ENCODE data around the gene ZNHIT6. TPM values are rescaled to one million over a fixed set of nuclear protein-coding genes. Genes with fewer than 3 reads are reported as not detected.

ZNHIT6 gene
- polyA plus RNA-seq, 3 donors: 1.7 to 3.2 (median 2.0) TPM

DNA sequence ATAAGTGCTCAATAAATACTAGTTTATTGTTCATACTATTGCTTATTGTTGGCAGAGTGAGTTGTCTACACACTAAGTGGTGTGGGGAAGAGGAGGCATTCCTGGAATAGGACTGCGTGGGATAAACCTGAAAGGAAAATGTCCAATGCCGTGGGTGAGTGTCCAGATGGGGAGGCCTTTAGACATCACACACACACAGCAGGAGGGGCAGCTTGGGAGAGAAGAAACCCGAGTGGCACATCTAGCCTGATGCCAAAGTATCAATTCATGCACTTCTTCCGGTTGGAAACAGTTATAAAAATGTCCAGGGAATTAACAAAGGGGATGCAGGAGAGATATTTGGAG lies 100.3 kb downstream of the ZNHIT6 start:
- H3K27ac ChIP-seq (ENCODE audit: low read depth in 1 of 2, low read length in 2 of 2): no peak overlapping the region
- Mint-ChIP-seq H3K4me3 (no peak overlapping the region), H3K9me3 (peaks cover 0 to 3% (median 0%) of the 10 kb centered on the region in 7 donors), H3K36me3 (no peaks in the 10 kb centered on the region), H3K4me1 (no peaks in the 10 kb centered on the region), H3K27ac (no peak overlapping the region), H3K27me3 (ENCODE audit: low read depth in 3 of 3) (peaks cover 1 to 4% (median 2%) of the 10 kb centered on the region in 3 donors)
- intact Hi-C loops (cut with micrococcal nuclease): no loop called here
- H3K79me2 ChIP-seq (ENCODE audit: insufficient read depth, low read length): no peaks in the 10 kb centered on the region
- H3K4me2 ChIP-seq (replicated peaks; ENCODE audit: extremely low read depth, low read length, poor library complexity, severe bottlenecking): no peak overlapping the region
- no peaks in the 10 kb centered on the region for H4K20me1 ChIP-seq (ENCODE audit: insufficient read depth, low read length)
- H3K9ac ChIP-seq (ENCODE audit: insufficient read depth, low read length, poor library complexity, severe bottlenecking): no peak overlapping the region
- TF ChIP-seq CTCF (IDR thresholded peaks at IDR 0.05): no peak
- H3K4me1 ChIP-seq (ENCODE audit: control insufficient read depth in 1 of 2, insufficient read depth in 2 of 2, low read length in 2 of 2): no peaks in the 10 kb centered on the region
- WGBS (ENCODE audit: insufficient coverage): no CpG with 5 or more reads among the region's 4 CpGs
- H3K36me3 ChIP-seq (replicated peaks in 1 of 2; ENCODE audit: control insufficient read depth in 1 of 2, insufficient read depth in 2 of 2, low read length in 2 of 2): no peaks in the 10 kb centered on the region
- no peaks in the 10 kb centered on the region for H3K27me3 ChIP-seq (ENCODE audit: control insufficient read depth in 2 of 2, insufficient read depth in 2 of 2, low read length in 2 of 2)
- no peak overlapping the region for H3K4me3 ChIP-seq (replicated peaks in 1 of 3; ENCODE audit: low read depth in 2 of 3, low read length in 3 of 3)
- no peaks in the 10 kb centered on the region for H3K9me3 ChIP-seq (replicated peaks in 1 of 2; ENCODE audit: control insufficient read depth in 1 of 2, insufficient read depth in 1 of 2, low read length in 2 of 2)
- DNase-seq: no peak
- no peak overlapping the region for H2AFZ ChIP-seq (ENCODE audit: insufficient read depth, low read depth, low read length, poor library complexity, severe bottlenecking)

GRCh38 chr1:85607126-85607920 lies 100.9 kb downstream of the ZNHIT6 start:
- H3K4me3 Mint-ChIP-seq: no peak overlapping the region
- Histone ChIP-seq H3K9me3 (replicated peaks in 1 of 2; ENCODE audit: control insufficient read depth in 1 of 2, insufficient read depth in 1 of 2, low read length in 2 of 2) (no peaks in the 10 kb centered on the region), H3K4me3 (replicated peaks in 1 of 3; ENCODE audit: low read depth in 2 of 3, low read length in 3 of 3) (no peak overlapping the region), H3K27ac (ENCODE audit: low read depth in 1 of 2, low read length in 2 of 2) (no peak overlapping the region), H3K36me3 (replicated peaks in 1 of 2; ENCODE audit: control insufficient read depth in 1 of 2, insufficient read depth in 2 of 2, low read length in 2 of 2) (no peaks in the 10 kb centered on the region), H3K4me1 (ENCODE audit: control insufficient read depth in 1 of 2, insufficient read depth in 2 of 2, low read length in 2 of 2) (no peaks in the 10 kb centered on the region), H3K27me3 (ENCODE audit: control insufficient read depth in 2 of 2, insufficient read depth in 2 of 2, low read length in 2 of 2) (no peaks in the 10 kb centered on the region), H2AFZ (ENCODE audit: insufficient read depth, low read depth, low read length, poor library complexity, severe bottlenecking) (no peak overlapping the region), H3K79me2 (ENCODE audit: insufficient read depth, low read length) (no peaks in the 10 kb centered on the region), H4K20me1 (ENCODE audit: insufficient read depth, low read length) (no peaks in the 10 kb centered on the region), H3K9ac (ENCODE audit: insufficient read depth, low read length, poor library complexity, severe bottlenecking) (no peak overlapping the region), H3K4me2 (replicated peaks; ENCODE audit: extremely low read depth, low read length, poor library complexity, severe bottlenecking) (no peak overlapping the region)
- TF ChIP-seq CTCF (IDR thresholded peaks at IDR 0.05): no peak
- H3K4me1 Mint-ChIP-seq: no peaks in the 10 kb centered on the region
- peaks cover 1 to 4% (median 2%) of the 10 kb centered on the region in 3 donors for H3K27me3 Mint-ChIP-seq (ENCODE audit: low read depth in 3 of 3)
- no peak for DNase-seq
- intact Hi-C loops (cut with micrococcal nuclease): no loop called here
- WGBS (ENCODE audit: insufficient coverage): 80% methylated on average over 1 of the region's 10 CpGs
- H3K27ac Mint-ChIP-seq: no peak overlapping the region
- no peaks in the 10 kb centered on the region for H3K36me3 Mint-ChIP-seq
- peaks cover 0 to 3% (median 0%) of the 10 kb centered on the region in 7 donors for H3K9me3 Mint-ChIP-seq

All from CD14-positive monocyte (primary cell).